Stimulated activated CD8-positive, alpha-beta memory T cell treated with anti-CD3 and anti-CD28 coated beads, Interleukin-12 subunit alpha, Interleukin-12 subunit beta, amount 100 ng/mL, for 4 hours (primary cell): ENCODE measurements around the gene TSPAN16.

Experiments used
- DNase-seq: peaks from one replicate; pipeline ENCODE4 v3.0.0-alpha.2; 2020; ENCODE audit warnings: low read depth

Gene TSPAN16

GRCh38 chr19:11295665-11296245 is at the start of gene TSPAN16:
Gene TSPAN16 (plus strand): TSS chr19:11296160. CDS start chr19:11296298, 138 bp downstream.
- no peak for DNase-seq

DNA sequence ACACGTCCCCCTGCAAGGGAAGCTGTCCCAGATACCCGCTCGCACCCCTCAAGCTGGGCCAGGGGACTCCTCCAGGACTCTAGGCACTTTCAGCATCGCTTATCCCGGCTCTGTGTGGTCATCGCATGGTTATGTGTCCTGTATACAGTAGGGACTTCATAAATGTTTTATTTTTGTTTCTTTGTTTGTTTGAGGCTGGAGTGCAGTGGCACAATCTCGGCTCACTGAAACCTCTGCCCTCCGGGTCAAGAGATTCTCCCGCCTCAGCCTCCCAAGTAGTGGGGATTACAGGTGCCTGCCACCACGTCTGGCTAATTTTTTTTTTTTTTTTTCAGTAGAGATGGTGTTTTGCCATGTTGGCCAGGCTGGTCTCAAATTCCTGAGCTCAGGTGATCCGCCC is 49.0 kb upstream of the TSPAN16 start:
- DNase-seq = no peak

GRCh38 chr19:11247391-11247790 is 48.6 kb upstream of the TSPAN16 start:
- DNase-seq = no peak

DNA sequence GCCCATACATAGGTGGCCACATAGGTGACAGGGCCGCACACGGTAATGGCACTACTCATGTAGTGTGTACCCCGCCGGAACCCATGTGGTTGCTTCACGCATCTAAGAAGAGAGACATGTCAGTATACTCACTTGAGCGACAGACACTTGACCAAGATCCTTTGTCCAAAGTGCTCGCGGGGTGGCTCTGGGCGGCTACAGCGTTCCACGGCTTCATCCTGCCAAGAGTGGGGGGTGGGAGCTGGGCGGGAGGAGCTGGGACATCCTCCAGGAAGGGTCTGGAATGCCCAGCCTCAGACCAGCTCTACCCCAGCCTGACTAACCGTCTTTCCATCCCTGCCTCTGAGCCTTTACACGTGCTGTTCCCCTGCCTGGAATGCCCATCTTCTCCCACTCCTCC is 48.0 kb upstream of the TSPAN16 start:
- no peak for DNase-seq

GRCh38 chr19:11248852-11249251 is 47.1 kb upstream of the TSPAN16 start:
- DNase-seq = no peak

GRCh38 chr19:11251217-11251616 is 44.7 kb upstream of the TSPAN16 start:
- DNase-seq = no peak

DNA sequence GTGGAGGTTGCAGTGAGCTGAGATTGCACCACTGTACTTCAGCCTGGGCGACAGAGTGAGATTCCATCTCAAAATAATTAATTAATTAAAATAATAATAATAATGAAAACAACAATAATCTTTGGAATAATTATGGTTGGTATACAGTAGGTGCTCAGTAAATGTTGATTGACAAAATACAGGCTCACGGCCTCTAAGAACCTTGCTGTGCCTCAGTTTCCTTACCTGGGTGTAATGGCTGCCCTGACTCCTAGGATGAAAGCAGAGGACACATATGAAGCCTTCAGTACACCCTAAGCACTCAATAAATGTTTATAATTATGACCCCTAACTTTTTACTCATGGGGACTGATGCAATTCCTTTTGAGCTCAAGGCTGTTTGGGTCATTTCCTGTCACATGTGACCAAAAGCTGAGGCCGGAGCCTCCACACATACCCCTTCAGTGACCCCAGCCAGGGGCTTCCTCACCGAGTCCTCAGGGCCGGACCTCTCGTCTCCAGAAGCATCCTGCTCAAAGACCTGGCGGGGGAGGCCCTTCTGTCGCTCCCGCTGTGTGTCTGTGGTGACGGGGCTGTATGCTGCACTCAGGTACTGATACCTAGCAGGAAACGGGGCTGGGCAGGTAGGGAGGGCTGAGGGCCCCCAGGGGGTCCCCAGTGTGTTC is 44.2 kb upstream of the TSPAN16 start:
- DNase-seq = no peak

- DNase-seq = no peak
These were observed 43.1 kb upstream of the TSPAN16 start for GRCh38 chr19:11252665-11253355.

DNA sequence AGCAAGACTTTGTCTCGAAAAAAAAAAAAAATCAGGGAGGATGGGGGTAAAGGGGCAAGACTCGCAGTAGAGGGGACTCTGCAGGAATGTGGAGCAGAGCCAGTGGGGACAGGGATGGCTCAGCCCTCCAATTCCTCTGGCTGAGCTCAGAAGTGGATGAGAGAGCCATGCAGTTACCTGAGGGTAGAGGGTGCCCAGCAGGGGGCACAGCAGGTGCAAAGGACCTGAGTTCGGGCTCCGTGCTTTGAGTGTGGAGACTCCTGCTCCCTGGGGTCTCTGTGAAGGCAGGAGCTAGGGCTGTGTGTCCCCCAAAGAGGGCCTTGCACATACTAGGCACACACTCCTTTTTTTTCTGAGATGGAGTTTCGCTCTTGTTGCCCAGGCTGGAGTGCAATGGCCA is 41.3 kb upstream of the TSPAN16 start:
- no peak for DNase-seq

DNA sequence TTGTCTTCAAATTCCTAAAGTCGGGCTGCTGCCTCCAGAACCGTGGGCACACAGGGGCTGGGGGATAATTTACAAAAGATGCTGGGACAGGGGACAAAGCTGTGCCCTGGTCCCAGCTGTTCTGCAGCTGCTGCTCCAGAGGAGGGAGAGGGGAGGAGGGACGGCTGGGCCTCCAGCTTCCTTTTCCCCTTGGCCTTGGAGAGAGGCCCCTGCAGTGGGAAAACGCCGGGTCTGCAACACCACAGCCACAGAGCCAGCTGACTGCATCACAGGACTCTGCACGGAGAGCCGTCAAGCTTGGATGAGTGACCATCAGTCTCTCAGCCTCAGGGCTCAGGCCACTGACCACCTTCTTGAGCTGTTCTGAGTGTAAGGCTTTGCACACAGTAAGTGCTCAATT is 39.8 kb upstream of the TSPAN16 start:
- no peak for DNase-seq

DNA sequence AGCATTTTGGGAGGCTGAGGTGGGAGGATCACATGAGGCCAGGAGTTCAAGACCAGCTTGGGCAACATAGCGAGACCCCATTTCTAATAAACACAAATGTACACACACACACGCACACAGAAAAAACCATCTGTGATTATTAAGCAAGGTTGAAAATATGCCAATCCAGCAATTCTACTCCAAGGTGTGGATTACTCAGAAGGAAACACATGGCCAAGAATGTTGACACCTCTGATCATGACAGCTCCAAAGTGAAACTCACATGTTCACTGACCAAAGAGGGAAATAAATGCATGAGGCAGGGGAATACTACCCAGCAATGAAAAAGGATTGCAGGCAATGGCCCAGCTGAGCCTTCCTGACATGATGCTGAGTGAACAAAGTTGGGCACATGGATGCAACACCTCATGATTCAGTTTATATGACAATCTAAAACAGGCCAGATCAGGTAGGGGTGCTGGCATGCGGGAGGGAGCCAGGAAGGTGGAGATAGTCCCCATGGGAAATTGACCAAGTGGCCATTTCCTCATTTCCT is 38.0 kb upstream of the TSPAN16 start:
- no peak for DNase-seq

- DNase-seq = no peak
These were observed 35.0 kb upstream of the TSPAN16 start for GRCh38 chr19:11260996-11261395.

- DNase-seq = no peak
These were observed 34.5 kb upstream of the TSPAN16 start for GRCh38 chr19:11261431-11261970.

GRCh38 chr19:11261971-11262839 is 33.8 kb upstream of the TSPAN16 start, which contains the start of gene DOCK6:
Gene DOCK6 (minus strand): TSS chr19:11262524. CDS start chr19:11262440, 84 bp downstream.
- no peak for DNase-seq

- DNase-seq = no peak
These were observed 32.2 kb upstream of the TSPAN16 start for GRCh38 chr19:11263726-11264125.

DNA sequence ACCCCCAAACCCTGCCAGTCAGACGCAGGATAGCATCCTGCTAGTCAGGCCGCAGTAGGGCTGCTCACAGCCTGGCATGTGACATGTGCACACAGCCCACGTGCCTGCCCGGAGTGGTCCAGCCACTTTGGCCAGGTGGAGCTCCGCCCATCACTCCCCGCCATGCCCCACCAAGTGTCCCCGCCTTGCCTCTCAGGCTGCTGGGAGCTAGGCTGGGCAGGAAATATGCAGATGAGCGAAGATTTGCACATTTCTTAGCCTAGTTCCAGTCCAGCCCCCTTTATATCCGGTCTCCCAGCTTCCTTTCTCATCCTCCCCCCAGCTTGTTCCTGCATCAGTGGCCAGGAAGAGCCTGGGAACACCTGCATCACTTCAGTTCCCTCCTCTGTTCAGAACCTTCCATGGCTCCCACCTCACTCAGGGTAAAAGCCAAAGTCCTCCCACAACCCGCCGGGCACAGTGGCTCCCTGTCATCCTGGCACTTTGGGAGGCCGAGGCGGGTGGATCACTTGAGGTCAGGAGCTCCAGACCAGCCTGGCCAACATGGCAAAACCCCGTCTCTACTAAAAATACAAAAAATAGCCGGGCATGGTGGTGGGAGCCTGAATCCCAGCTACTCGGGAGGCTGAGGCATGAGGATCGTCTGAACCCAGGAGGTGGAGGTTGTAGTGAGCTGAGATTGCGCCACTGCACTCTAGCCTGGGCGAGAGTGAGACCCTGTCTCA is 31.3 kb upstream of the TSPAN16 start:
- no peak for DNase-seq

- DNase-seq = no peak
These were observed 30.7 kb upstream of the TSPAN16 start for GRCh38 chr19:11265177-11265784.

DNA sequence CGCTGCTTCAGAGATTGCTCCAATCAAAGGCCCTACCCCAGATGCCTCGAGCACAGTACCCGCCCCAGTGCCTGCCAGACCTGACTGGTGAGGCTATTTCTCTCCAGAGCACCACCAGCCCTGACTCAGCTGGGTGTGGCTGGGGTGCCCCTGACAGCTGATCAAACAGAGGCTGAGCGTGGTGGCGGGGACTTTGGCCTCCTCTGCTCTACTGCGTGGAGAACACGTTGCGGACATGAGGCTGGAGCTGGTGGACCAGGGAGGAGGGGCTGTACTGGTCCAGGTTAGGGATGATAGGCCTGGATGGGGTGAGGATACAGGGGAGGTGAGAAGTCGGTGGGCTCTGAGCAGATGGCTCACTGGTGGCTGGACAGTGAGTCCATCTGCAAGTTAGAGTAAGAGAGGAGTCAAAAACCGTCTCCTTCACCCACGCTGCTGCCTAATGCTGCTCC is 30.1 kb upstream of the TSPAN16 start:
- DNase-seq = no peak

GRCh38 chr19:11267316-11268085 is 28.5 kb upstream of the TSPAN16 start:
- DNase-seq = no peak

DNA sequence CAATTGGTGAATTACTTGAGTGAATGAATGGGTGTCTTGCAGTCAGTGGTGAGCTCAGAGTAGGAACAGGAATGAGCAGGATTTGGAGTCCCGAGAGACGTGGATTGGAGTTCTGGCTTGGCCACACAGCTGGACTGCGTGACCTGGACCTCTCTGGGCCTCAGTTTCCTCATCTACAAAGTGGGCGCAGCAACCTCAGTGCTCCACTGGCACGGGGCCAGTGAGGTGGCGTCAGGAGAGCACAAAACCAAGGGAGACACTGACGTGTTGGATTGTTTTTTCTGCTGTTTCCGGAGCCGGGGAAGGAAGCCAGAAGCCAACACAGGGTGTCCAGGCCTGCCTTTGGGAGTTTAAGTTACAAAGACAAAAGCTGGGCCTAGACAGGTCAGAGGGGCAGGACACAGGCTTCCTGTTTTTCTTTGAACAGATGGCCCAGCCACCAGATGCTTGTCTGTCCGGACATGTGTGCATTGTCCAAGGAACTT is 27.1 kb upstream of the TSPAN16 start:
- DNase-seq = no peak
